Suppressor macrophage treated with lipopolysaccharide for 1 hour (primary cell): ENCODE results near the gene EMP2.
A peak's percentile ranks its signal among the peaks of the same experiment; 100 is the strongest.
"Not testable (repeated sequence)": the region's sequence is repeated elsewhere in the genome, so short reads cannot be mapped to it uniquely, and the experiment has no call there.

Source experiments
- DNase-seq, 3 donors: peaks; one replicate each; pipeline ENCODE4 v3.0.0-alpha.2; 2020 to 2022

The EMP2 gene

GRCh38 chr16:10577305-10578202 is 2.8 kb downstream of the EMP2 start:
- no peak for DNase-seq

DNA sequence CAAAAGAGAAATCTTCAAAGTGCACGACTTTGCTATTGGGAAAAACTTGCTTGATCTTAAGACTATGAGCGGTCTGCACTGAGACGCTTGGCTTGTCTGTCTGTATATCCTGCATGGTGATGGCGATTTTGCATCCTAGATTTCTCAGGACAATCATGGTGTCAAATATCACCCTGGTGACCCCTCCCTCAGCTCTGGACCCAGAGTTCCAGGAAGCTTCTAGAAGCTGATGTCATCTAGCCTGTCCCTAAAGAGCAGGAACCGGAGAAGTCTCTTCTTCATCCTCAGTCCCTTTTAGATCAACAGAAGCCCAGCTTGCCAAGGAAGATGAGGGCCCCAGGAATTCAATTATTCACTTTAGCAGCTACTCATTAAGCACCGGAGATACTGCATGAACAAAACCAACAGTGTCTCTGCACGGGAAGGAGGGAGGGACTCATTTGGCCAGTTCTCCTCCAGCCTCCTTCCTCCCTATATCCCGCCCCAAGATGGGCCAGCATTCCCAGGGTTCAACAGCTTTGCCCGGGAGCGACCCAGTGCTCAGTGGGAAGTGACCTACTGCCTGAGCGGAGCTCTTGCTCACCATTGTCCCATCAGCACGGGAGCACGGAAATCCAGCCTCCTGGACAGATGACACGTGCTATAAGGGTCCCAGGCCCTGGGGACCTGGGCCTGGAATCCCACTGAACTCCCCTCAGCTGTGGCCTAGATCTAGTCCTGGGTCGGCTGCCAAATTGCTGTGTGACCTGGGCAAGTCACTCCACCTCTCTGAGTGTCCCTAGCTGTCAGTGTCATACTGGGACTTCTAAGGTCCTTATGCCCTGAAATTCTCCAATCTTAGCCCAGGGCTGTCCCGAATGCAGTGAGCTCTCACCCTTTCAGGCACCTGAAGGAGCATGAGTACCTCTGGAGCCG is 3.8 kb downstream of the EMP2 start:
- DNase-seq: no peak

DNA sequence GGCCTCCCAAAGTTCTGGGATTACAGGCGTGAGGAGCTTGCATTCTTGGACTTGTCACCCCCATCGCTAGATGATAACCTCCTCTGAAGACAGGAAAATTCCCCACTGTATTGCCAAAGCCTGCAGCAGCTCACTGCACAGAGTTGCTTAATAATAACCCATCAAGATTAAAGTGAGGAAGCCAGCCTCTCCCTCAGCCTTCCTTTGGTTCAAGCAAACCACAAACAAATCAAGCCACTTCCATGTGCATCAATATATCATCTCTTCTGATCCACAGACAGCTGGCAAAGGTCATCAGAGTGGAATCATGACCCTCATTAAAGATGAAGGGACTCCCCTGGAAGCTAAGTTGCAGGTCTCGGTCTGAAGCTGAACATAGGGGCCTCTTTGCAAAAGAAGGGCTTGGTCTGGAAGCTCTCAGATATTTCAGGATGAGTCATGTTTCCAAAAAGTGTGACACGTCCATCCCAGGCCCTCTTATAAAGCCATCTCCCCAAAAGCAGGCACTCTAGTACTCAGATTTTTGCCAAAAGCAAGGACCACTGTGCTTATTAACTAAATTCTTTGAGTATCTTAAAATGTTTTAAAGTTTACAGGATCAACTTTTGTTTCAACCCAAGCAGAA is 4.8 kb downstream of the EMP2 start:
- DNase-seq: peak in 2 of 3 donors; percentile 35 to 36

DNA sequence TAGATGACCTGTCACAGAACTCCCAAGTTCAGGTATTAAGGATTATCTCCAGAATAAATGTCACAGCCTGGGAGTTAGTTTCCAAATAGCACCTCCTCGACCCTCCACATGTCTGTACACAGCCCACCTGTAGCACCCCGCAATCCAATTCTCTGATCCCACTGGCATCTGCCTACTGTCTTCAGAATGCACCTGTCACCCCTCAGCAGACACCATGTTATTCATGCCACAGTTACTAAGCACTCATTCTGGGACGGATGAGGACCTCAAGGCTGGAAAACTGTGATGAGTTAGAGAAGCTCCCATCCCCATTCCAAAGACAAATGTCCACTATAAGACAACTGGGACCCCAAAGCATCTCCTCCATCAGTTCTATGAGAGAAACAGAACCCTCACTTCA is 7.8 kb downstream of the EMP2 start:
- no peak for DNase-seq

DNA sequence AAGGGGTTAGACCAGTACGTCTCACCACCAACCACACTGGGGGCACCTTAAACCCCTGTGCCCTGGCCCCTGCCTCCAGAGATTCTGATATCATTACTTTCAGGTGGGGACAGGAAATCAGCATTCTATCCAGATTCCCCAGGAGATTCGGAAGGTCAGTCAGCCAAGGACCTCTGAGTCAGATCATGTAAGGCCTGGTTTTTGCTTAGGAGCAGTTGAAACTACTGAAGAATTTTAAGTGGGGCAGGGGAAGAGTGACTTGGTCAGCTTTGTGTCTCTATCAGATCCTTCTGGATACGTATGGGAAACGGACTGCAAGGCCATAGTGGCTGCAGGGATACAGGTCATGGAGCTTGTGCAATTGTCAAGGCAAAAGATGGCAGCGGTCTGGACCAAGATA is 9.0 kb downstream of the EMP2 start:
- DNase-seq: no peak

- DNase-seq: no peak
Observed at GRCh38 chr16:10569621-10570020, 10.8 kb downstream of the EMP2 start.

DNA sequence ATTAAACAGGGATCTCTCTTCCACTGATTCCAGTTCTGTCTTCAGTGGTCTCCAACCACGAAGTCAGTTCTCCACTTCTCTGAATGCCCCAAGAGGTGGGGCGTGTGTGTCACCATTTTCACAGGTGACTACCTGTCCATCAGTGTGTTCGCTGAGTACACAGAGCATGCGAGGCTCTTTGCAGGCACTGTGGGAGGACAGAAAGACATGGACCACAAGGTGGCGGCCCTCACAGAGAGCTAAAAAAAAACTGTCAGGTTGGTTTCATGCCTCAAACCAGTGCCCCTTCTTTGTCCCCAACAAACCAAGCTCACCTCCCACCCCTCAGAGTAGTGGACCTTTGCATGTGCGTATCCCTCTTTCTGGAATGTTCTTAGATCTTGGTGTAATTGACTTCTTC is 13.8 kb downstream of the EMP2 start:
- no peak for DNase-seq

DNA sequence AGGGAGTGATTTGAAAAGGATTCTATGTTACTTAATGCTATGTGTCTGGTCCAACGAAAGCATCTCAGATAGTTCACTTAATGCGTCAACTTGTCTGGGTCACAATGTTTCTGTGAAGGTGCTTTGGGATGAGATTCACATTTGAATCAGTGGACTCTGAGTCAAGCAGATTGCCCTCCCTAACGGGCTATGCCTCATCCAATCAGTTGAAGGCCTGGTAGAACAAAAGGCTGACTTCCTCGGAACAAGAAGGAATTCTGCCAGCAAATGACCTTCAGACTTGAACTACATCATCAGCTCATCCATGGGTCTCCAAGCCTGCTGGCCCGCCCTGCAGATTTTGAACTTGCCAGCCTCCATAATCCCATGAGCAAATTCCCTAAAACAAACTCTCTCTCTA is 15.2 kb downstream of the EMP2 start:
- DNase-seq: no peak

DNA sequence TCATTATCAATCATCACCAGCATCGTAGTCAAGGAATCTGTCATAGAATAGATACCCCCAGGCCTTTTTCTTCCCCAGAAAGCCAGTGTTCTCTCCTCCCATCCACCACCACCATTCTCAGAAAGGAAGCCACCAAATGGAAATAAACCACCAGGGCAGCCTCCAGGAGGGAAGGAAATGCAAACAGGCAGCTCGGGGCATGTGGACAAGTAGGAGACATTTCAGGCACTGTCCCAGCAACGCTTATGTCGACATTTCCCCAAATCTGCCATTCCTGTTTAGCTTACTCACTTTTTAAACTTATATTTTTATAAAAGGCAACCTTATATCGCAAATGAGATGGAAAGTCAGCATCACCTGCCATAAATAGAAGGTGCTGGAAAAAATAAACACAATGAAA is 15.8 kb downstream of the EMP2 start:
- DNase-seq: peak in 1 of 3 donors; percentile 18

GRCh38 chr16:10562361-10562899 is 18.0 kb downstream of the EMP2 start:
- no peak for DNase-seq

GRCh38 chr16:10561425-10561824 is 19.0 kb downstream of the EMP2 start:
- DNase-seq: peak in 2 of 3 donors; percentile 15 to 38

DNA sequence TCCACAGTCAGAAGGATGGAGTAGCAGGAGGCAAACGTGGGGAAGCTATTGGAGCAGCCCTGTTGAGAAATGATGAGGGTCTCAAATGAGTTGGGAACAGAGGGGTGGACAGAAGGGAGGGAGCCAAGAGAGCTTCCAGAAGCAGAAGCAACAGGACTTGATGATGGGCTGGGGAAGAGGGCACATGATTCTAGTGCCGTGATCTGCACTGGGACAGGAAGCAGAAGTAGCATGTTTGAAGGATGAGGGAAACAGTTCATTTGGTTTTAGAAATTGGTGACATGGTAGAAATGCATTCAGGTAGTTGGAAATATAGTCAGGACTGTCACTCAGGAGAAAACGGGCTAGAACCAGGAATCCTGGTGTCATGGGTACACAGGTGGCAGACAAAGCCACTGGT is 19.4 kb downstream of the EMP2 start:
- DNase-seq: peak; percentile 26 to 39 (median 32)

DNA sequence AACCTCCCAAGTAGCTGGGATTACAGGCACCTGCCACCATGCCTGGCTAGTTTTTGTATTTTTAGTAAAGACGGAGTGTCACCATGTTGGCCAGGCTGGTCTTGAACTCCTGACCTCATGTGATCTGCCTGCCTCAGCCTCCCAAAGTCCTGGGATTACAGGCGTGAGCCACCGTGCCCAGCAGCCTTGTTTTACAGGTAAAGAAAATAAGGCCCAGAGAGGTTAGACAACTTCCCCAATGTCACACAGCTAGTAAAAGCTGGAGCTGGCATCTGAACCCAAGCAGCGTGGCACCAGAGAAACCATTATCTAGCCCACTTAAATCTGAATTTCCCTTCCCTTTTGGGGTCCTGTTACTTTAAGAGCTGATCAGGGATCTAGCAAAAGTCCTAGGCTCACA is 20.6 kb downstream of the EMP2 start:
- DNase-seq: not testable (repeated sequence)

- DNase-seq: no peak
Observed at GRCh38 chr16:10558746-10559641, 21.4 kb downstream of the EMP2 start.

GRCh38 chr16:10558305-10558704 is 22.1 kb downstream of the EMP2 start:
- no peak for DNase-seq

DNA sequence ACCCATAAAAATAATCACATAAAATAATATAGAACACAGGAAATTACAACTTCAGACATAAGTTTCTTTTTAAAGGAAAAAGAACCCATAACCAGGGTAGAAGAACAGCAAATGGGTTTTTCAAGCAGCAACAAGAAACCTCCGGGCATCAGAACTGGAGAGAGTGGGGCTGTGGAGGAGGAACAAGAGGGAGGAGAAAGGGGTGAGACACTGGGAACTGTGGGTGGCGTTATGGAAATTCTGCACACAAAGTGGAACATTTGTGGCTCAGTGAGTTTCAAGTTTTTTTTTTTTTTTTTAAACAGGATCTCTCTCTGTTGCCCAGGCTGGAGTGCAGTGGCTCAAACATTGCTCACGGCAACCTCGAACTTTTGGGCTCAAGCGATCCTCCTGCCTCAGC is 22.6 kb downstream of the EMP2 start:
- peak; percentile 36 to 45 (median 43) for DNase-seq

- DNase-seq: no peak
Observed at GRCh38 chr16:10556236-10556635, 24.2 kb downstream of the EMP2 start.

GRCh38 chr16:10554569-10554968 is 25.8 kb downstream of the EMP2 start:
- no peak for DNase-seq

- DNase-seq: peak; percentile 82 to 93 (median 92)
Observed at GRCh38 chr16:10552998-10553491, 27.4 kb downstream of the EMP2 start.

DNA sequence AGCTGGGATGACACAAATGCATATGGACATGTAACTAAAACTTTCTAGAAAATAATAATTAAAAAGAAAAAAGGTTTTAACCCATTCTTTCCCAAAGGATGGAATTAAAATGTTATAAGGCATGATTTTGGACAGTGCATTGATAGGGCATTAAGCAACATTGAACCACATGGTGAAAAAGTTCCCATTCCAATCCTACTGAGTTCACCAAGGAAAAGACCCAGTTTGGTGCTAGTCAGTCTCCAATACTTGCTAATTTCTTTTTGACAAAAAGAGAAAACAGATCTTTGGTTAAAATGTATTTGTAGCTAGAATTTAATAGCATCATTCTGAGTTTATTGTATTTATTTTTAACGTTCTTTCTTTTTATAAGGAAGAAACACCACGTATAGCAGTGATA is 28.1 kb downstream of the EMP2 start:
- DNase-seq: no peak

DNA sequence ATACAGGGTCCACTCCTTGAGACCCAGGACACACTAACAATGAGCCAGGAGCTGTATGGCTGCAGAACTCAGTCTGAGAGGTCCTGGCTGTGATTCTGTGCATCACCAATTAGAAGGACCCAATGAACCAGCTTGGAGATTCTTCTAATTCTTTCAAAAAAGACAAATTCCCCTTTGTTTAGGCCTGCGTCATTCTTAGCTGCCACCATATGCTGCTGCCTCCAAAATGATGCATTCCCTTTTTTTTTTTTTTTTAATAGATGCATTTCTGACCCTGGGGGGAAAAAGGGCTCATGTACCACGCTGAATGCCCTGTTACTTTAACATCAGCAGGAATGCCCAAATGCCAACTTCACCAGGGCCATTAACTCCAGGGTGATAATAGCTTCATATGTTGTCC is 28.5 kb downstream of the EMP2 start:
- no peak for DNase-seq

GRCh38 chr16:10548404-10548803 is 32.0 kb downstream of the EMP2 start:
- DNase-seq: no peak
